Stimulated activated naive CD4-positive, alpha-beta T cell (primary cell): Measurements from ENCODE around the gene DMXL1.
"Not testable (repeated sequence)": the region's sequence is repeated elsewhere in the genome, so short reads cannot be mapped to it uniquely, and the experiment has no call there.

Experiments used
- DNase-seq, 6 experiments: peaks; one replicate each; lab custom pipeline; 2025; lab: John Stamatoyannopoulos, UW

Gene DMXL1

GRCh38 chr5:119122474-119122873 lies 51.6 kb downstream of the DMXL1 start:
- DNase-seq = not testable (repeated sequence)

- DNase-seq = no peak
These were observed 52.4 kb downstream of the DMXL1 start for GRCh38 chr5:119123280-119123679.

GRCh38 chr5:119129770-119130169 lies 58.9 kb downstream of the DMXL1 start:
- no peak for DNase-seq

GRCh38 chr5:119131530-119132304 lies 60.8 kb downstream of the DMXL1 start:
- DNase-seq = no peak

GRCh38 chr5:119135743-119136142 lies 64.9 kb downstream of the DMXL1 start:
- DNase-seq = not testable (repeated sequence)

- DNase-seq = no peak
These were observed 65.9 kb downstream of the DMXL1 start for GRCh38 chr5:119136666-119137318.

- DNase-seq = no peak
These were observed 82.7 kb downstream of the DMXL1 start for GRCh38 chr5:119153629-119154028.

DNA sequence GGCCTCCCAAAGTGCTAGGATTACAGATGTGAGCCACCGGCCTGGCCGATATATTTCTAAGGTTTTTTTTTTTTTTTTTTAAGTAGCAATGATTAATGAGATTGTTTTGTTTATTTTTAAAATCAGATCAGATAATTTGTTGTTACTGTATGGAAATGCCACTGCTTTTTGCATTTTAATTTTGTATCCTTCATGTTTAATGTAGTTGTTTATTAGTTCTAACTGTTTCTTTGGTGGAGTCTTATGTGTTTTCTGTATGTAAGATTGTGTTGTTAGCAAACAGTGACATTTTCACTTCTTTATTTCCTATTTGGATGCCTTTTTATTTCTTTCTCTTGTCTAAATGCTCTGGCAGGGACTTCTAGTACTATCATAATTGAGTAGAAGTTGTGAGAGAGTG lies 87.3 kb downstream of the DMXL1 start:
- no peak for DNase-seq

- DNase-seq = no peak
These were observed 90.5 kb downstream of the DMXL1 start for GRCh38 chr5:119161430-119161829.

DNA sequence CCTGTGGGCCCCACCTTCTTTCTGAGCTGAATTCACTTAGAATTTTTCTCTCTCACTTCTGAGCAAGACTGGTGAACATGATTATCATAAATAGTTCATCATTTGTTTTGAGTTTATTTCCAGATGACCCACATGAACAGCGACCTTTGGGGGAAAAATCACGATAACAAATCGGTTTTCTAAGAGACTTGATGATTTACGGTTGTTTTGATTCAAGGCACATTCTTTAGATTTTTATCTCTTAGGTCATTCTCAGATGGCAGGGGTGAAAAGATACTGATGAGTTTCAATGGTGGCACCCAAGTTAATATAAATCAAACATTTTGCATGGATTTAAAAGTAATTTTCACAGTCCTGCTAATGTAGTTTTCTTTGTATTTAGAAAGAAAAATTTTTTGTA lies 95.1 kb downstream of the DMXL1 start:
- no peak for DNase-seq

- no peak for DNase-seq
These were observed 97.5 kb downstream of the DMXL1 start for GRCh38 chr5:119168401-119168800.

DNA sequence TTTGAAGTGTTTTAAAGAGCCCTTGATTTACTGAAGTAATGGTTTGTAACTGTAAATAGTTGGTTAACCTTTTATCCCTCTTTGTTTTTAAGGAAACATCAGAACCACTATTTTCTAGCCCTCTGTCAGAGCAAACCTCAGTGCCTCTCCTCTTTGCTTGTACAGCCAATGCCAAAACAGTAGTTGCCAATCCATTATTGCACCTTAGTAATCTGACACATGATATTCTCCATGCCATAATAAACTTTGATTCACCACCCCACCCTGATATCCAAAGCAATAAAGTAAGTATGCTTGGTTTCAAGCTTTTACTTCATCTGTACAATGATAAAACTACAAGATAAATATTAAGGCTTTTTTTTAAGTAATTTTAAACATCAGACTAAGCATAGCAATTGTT lies 100.8 kb downstream of the DMXL1 start:
- DNase-seq = no peak

GRCh38 chr5:119174578-119175163 lies 103.8 kb downstream of the DMXL1 start:
- DNase-seq = no peak

- no peak for DNase-seq
These were observed 105.9 kb downstream of the DMXL1 start for GRCh38 chr5:119176785-119177184.

DNA sequence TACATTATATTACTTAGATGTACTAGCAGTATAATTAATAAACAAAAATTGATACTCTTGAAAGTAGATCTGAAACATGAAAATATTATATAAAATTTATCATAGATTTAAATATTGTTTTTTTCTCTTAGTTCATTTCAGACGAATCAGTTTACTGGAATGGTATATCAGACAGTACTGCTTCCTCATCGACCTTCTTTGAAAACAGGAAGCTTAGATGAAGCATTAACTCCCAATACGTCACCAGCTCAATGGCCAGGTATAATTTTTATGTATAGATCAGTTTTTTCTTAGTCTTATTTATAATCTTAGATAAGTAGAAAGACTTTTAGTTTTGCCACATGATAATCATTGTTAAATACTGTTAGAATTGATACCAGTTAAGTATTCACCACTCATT lies 106.3 kb downstream of the DMXL1 start:
- DNase-seq = no peak

- no peak for DNase-seq
These were observed 107.5 kb downstream of the DMXL1 start for GRCh38 chr5:119178435-119178834.

- DNase-seq = no peak
These were observed 109.2 kb downstream of the DMXL1 start for GRCh38 chr5:119179857-119180641.

DNA sequence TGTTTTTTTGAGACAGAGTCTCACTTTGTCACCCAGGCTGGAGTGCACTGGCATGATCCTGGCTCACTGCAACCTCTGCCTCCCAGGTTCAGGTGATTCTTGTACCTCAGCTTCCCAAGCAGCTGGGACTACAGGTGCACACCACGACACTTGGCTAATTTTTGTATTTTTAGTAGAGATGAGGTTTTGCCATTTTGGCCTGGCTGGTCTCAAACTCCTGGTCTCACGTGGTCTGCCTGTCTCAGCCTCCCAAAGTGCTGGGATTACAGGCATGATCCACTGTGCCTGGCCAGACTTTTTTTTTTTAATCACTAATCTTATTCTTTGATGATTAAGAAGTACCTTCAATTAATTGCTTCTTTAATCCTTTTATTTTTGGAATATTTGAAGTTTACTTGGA lies 114.6 kb downstream of the DMXL1 start:
- DNase-seq = not testable (repeated sequence)

GRCh38 chr5:119187776-119188529 lies 117.1 kb downstream of the DMXL1 start:
- DNase-seq = peak in 1 of 6 experiments; percentile 23

- DNase-seq = no peak
These were observed 119.7 kb downstream of the DMXL1 start for GRCh38 chr5:119190470-119191095.

- DNase-seq = no peak
These were observed 121.1 kb downstream of the DMXL1 start for GRCh38 chr5:119191944-119192343.
